IMR-90 (cell line): Measurements from ENCODE around the gene GARNL3. TPM values are rescaled to one million over a fixed set of nuclear protein-coding genes. Genes with fewer than 3 reads are reported as not detected.

ENCODE experiments used
- ATAC-seq: fragments of 200-7000 bp; cut with Tn5 transposase; 2 replicates; pipeline ENCODE4 v1.9.1; 2020; ENCODE audit warnings: low read depth, mild to moderate bottlenecking, moderate library complexity
- BruUV-seq: library from RNA; stranded (reverse); fragments of 400-500 nt; replicated peaks from 2 replicates; lab custom pipeline; 2021; lab: Mats Ljungman, UMichigan
- CTCF ChIA-PET: fragments of 300-600 bp; formaldehyde crosslinking; extraction: SDS; loops from one replicate; lab custom pipeline; 2021; ENCODE audit warnings: antibody characterized with exemption; lab: Yijun Ruan, JAX
- POLR2A ChIA-PET: fragments of 300-600 bp; sonication (Branson Sonifier 250); formaldehyde crosslinking; loops from one replicate; lab custom pipeline; 2022; ENCODE audit warnings: antibody characterized with exemption; ENCODE audit not compliant: unreplicated experiment; lab: Charles Lee
- DNase-seq: peaks from one replicate; pipeline ENCODE4 v3.0.0; 2013
- H2AFZ ChIP-seq: replicated peaks from 2 replicates; pipeline ENCODE3; 2013; ENCODE audit warnings: low read length, mild to moderate bottlenecking; ENCODE audit not compliant: poor library complexity
- H2AK5ac ChIP-seq: 2 replicates; pipeline ENCODE4 v1.6.1; 2013; ENCODE audit warnings: low read depth, low read length, inconsistent platforms
- H2AK9ac ChIP-seq: replicated peaks from 2 replicates; pipeline ENCODE3; 2013; ENCODE audit warnings: mild to moderate bottlenecking, low read depth, low read length, moderate library complexity; ENCODE audit not compliant: poor library complexity
- H2BK120ac ChIP-seq: 2 replicates; pipeline ENCODE4 v1.6.1; 2013; ENCODE audit warnings: low read depth, low read length, inconsistent platforms
- H2BK15ac ChIP-seq: 3 replicates; pipeline ENCODE4 v1.6.1; 2013; ENCODE audit warnings: low read depth, low read length, inconsistent platforms
- H2BK20ac ChIP-seq: 2 replicates; pipeline ENCODE4 v1.6.1; 2013; ENCODE audit warnings: low read depth, mild to moderate bottlenecking, inconsistent platforms, low read length, moderate library complexity
- H2BK5ac ChIP-seq: 2 replicates; pipeline ENCODE4 v1.6.1; 2013; ENCODE audit warnings: mild to moderate bottlenecking, low read depth, low read length, inconsistent platforms; ENCODE audit not compliant: poor library complexity, severe bottlenecking
- H3K14ac ChIP-seq: replicated peaks from 2 replicates; pipeline ENCODE4 v1.6.1; 2013; ENCODE audit warnings: low read depth, low read length, inconsistent platforms
- H3K18ac ChIP-seq: 2 replicates; pipeline ENCODE4 v1.6.1; 2013; ENCODE audit warnings: low read depth, low read length, control low read depth
- H3K23ac ChIP-seq: 2 replicates; pipeline ENCODE4 v1.6.1; 2013; ENCODE audit warnings: low read depth, low read length, inconsistent platforms
- H3K27ac ChIP-seq: 2 replicates; pipeline ENCODE4 v1.5.1; 2013; ENCODE audit warnings: mild to moderate bottlenecking, control low read depth, low read length; ENCODE audit not compliant: insufficient read depth
- H3K27me3 ChIP-seq: 2 replicates; pipeline ENCODE4 v1.6.1; 2013; ENCODE audit warnings: low read length; ENCODE audit not compliant: control insufficient read depth, insufficient read depth
- H3K36me3 ChIP-seq: 2 replicates; pipeline ENCODE4 v1.6.1; 2013; ENCODE audit warnings: low read length, mixed read lengths; ENCODE audit not compliant: control insufficient read depth, insufficient read depth
- H3K4ac ChIP-seq: 2 replicates; pipeline ENCODE4 v1.6.1; 2013; ENCODE audit warnings: low read depth, low read length, inconsistent platforms
- H3K4me1 ChIP-seq: 2 replicates; pipeline ENCODE4 v1.6.1; 2013; ENCODE audit warnings: low read length, mixed read lengths; ENCODE audit not compliant: control insufficient read depth, insufficient read depth
- H3K4me2 ChIP-seq: 2 replicates; pipeline ENCODE4 v1.6.1; 2013; ENCODE audit warnings: low read depth, mild to moderate bottlenecking, control low read depth, low read length, moderate library complexity
- H3K4me3 ChIP-seq: 2 replicates; pipeline ENCODE4 v1.5.1; 2013; ENCODE audit warnings: low read depth, mild to moderate bottlenecking, control low read depth, low read length, moderate library complexity; ENCODE audit not compliant: insufficient read depth
- H3K56ac ChIP-seq: 2 replicates; pipeline ENCODE4 v1.6.1; 2013; ENCODE audit warnings: low read length, inconsistent platforms; ENCODE audit not compliant: insufficient read depth; ENCODE audit errors: extremely low read depth
- H3K79me1 ChIP-seq, 2 experiments: 2 replicates each; pipeline ENCODE4 v1.6.1; 2013; ENCODE audit warnings: low read length in 2 of 2, inconsistent platforms in 1 of 2, low read depth in 1 of 2
- H3K9ac ChIP-seq: 2 replicates; pipeline ENCODE4 v1.6.1; 2013; ENCODE audit warnings: low read depth, low read length, control low read depth
- H3K9me1 ChIP-seq: 2 replicates; pipeline ENCODE4 v1.6.1; 2013; ENCODE audit warnings: low read length, inconsistent platforms; ENCODE audit not compliant: insufficient read depth
- H3K9me3 ChIP-seq: 2 replicates; pipeline ENCODE4 v1.6.1; 2013; ENCODE audit warnings: low read length; ENCODE audit not compliant: control insufficient read depth, insufficient read depth
- H4K20me1 ChIP-seq: 2 replicates; pipeline ENCODE4 v1.6.1; 2013; ENCODE audit warnings: low read length, inconsistent platforms; ENCODE audit not compliant: insufficient read depth
- H4K5ac ChIP-seq: 2 replicates; pipeline ENCODE4 v1.6.1; 2013; ENCODE audit warnings: mild to moderate bottlenecking, low read depth, low read length, control low read depth
- H4K8ac ChIP-seq, 2 experiments: 2 replicates each; pipeline ENCODE4 v1.6.1; 2013; ENCODE audit warnings: low read depth in 2 of 2, low read length in 2 of 2, control low read depth in 1 of 2, inconsistent platforms in 1 of 2
- H4K91ac ChIP-seq: 2 replicates; pipeline ENCODE4 v1.6.1; 2013; ENCODE audit warnings: low read depth, low read length, inconsistent platforms; ENCODE audit not compliant: insufficient read depth
- POLR2A ChIP-seq: IDR thresholded peaks from 2 replicates; pipeline ENCODE4 v1.6.1; 2012; ENCODE audit warnings: mild to moderate bottlenecking, low read depth, low read length
- RAD21 ChIP-seq: IDR thresholded peaks from 2 replicates; pipeline ENCODE4 v1.6.1; 2012; ENCODE audit warnings: low read length, improper control_type of control experiment
- SMC3 ChIP-seq: fragments of 150-350 bp; IDR thresholded peaks from 2 replicates; pipeline ENCODE4 v1.6.1; 2016; ENCODE audit warnings: low read depth, mild to moderate bottlenecking, antibody characterized with exemption, low read length, moderate library complexity
- WGBS, 2 experiments: methylation state at CpG; one replicate each; pipeline versions ENCODE4 v1.1.5 to v1.1.7; 2013; ENCODE audit warnings: missing lambda C conversion rate in 2 of 2; ENCODE audit not compliant: insufficient read length in 1 of 2; ENCODE audit errors: extremely low coverage in 2 of 2; 5-methylcytosine and 5-hydroxymethylcytosine counted together
- dilution Hi-C: fragments of 300-500 bp; cut with HindIII; formaldehyde crosslinking; loops from one replicate; pipeline ENCODE4 v1.14.3; 2018; ENCODE audit warnings: low sequenced_read_pairs; ENCODE audit not compliant: unreplicated experiment
- in situ Hi-C: fragments of 300-500 bp; cut with MboI; formaldehyde crosslinking; loops from 3 replicates; pipeline ENCODE4 v1.14.3; 2019; ENCODE audit warnings: low sequenced_read_pairs, inconsistent platforms, mixed read lengths
- intact Hi-C: fragments of 100-400 bp; cut with micrococcal nuclease; formaldehyde crosslinking; loops from 2 replicates; pipeline ENCODE4 v1.10.0; 2022
- polyA plus RNA-seq, 3 experiments: library from polyadenylated mRNA; depleted of rRNA; stranded (reverse); fragments of >200 nt; gene quantifications; 2 replicates each; pipeline ENCODE4 v1.2.3, GENCODE V29; 2012; ENCODE audit warnings: low replicate concordance in 1 of 3
- total RNA-seq: library from RNA; depleted of rRNA; stranded (reverse); fragments of >200 nt; gene quantifications from 2 replicates; pipeline ENCODE4 v1.2.3, GENCODE V29; 2012
- TF ChIP-seq, protein P1 (sequence below): conservative IDR thresholded peaks from 2 replicates; pipeline ENCODE4 v1.5.1; 2012; ENCODE audit warnings: mild to moderate bottlenecking, low read depth, low read length, improper control_type of control experiment

GARNL3 gene
- total and polyA plus RNA-seq, 2 of the 4 experiments (the other 2 are of a cell fraction): 1.9 to 5.0 TPM

DNA sequence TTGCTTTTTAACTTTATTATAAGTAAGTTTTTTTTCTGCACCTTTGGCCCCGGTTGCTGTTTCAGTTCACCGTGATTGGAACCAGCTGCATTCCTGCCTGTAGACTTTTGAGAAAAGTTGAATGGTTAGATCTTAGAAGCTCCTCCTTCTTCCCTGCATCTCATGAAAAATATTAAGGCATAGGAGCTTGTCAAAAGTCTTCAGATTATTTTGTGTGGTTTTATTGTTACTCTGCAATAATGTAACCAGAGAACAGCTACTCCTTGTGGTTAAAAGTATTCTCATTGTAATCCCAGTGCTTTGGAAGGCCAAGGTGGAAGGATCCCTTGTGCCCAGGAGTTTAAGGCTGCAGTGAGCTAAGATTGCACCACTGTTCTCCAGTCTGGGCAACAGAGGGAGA lies 129.1 kb downstream of the GARNL3 start:
- Histone ChIP-seq H2BK5ac (no peak overlapping the region), H3K27me3 (peaks cover 5% of the 10 kb centered on the region; the same call in 1 of the 2 replicates), H3K18ac (no peak overlapping the region), H4K20me1 (peaks cover 8% of the 10 kb centered on the region), H3K4ac (no peak overlapping the region), H4K8ac (no peak overlapping the region), H3K9me3 (no peaks in the 10 kb centered on the region), H2BK120ac (no peak overlapping the region), H2AFZ (no peak overlapping the region), H3K36me3 (no peaks in the 10 kb centered on the region), H3K14ac (no peak overlapping the region), H3K27ac (no peak overlapping the region), H3K4me1 (peaks cover 5% of the 10 kb centered on the region), H2BK15ac (no peak overlapping the region), H2AK9ac (no peak overlapping the region), H2AK5ac (no peak overlapping the region), H3K23ac (no peak overlapping the region), H3K4me3 (no peak overlapping the region), H3K9me1 (peaks cover 10% of the 10 kb centered on the region), H3K4me2 (no peak overlapping the region), H4K5ac (no peak overlapping the region), H4K91ac (no peak overlapping the region), H3K9ac (no peak overlapping the region), H3K79me1 (peaks cover 0 to 9% of the 10 kb centered on the region in 2 experiments; a peak in 2 of 4 replicates), H2BK20ac (no peak overlapping the region), H3K56ac (no peak overlapping the region)
- DNase-seq (peak; percentile 32), ATAC-seq (no peak)
- in situ Hi-C loops: loop anchor here (25.0 kb wide), 1 partner anchor 456 kb away; no protein-coding TSS in a partner anchor
- ChIA-PET CTCF (no interaction called here), POLR2A (no interaction called here)
- WGBS, 2 experiments: no CpG with 5 or more reads among the region's 2 CpGs
- intact Hi-C loops: loop anchor here (10.0 kb wide), 1 partner anchor 109 kb away; no protein-coding TSS in a partner anchor
- dilution Hi-C loops: no loop called here
- TF ChIP-seq, protein P1, sequence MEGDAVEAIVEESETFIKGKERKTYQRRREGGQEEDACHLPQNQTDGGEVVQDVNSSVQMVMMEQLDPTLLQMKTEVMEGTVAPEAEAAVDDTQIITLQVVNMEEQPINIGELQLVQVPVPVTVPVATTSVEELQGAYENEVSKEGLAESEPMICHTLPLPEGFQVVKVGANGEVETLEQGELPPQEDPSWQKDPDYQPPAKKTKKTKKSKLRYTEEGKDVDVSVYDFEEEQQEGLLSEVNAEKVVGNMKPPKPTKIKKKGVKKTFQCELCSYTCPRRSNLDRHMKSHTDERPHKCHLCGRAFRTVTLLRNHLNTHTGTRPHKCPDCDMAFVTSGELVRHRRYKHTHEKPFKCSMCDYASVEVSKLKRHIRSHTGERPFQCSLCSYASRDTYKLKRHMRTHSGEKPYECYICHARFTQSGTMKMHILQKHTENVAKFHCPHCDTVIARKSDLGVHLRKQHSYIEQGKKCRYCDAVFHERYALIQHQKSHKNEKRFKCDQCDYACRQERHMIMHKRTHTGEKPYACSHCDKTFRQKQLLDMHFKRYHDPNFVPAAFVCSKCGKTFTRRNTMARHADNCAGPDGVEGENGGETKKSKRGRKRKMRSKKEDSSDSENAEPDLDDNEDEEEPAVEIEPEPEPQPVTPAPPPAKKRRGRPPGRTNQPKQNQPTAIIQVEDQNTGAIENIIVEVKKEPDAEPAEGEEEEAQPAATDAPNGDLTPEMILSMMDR: 0 out of 2 replicates have a peak, but pooled peaks have one; percentile 31
- TF ChIP-seq SMC3 (peak; percentile 27; the same call in 1 of the 2 replicates), POLR2A (no peak), RAD21 (peak; percentile 26; the same call in 1 of the 2 replicates)
- BruUV-seq: no TSS peak
